HFF-Myc (cell line): ENCODE data around the gene ZMYND19.
A peak's percentile ranks its signal among the peaks of the same experiment; 100 is the strongest.

Source experiments
- DNase-seq: peaks from one replicate; pipeline ENCODE4 v3.0.0-alpha.2; 2011; ENCODE audit warnings: low read depth; ENCODE audit errors: extremely low read depth
- H3K4me3 ChIP-seq: replicated peaks from 2 replicates; pipeline ENCODE4 v1.5.1; 2011; ENCODE audit warnings: low read depth, mild to moderate bottlenecking, control low read depth, low read length
- CTCF ChIP-seq: IDR thresholded peaks from 2 replicates; pipeline ENCODE4 v1.5.1; 2012; ENCODE audit warnings: mild to moderate bottlenecking, low read depth, low read length, control low read depth; ENCODE audit errors: missing control alignments

The ZMYND19 gene

GRCh38 chr9:137590469-137591383 lies at the start of gene ZMYND19:
TSS of gene ZMYND19 (minus strand) at chr9:137590512. CDS start at chr9:137590263, 249 bp downstream.
- H3K4me3 ChIP-seq, result peak within 1 kb of the TSS; percentile 71
- DNase-seq, result no peak
- no peak for TF ChIP-seq CTCF

GRCh38 chr9:137639303-137640051 lies 49.2 kb upstream of the ZMYND19 start:
- H3K4me3 ChIP-seq, result no peak overlapping the region
- TF ChIP-seq CTCF, result no peak
- DNase-seq, result no peak

- H3K4me3 ChIP-seq, result no peak overlapping the region
- DNase-seq, result no peak
- no peak for TF ChIP-seq CTCF
Observed at GRCh38 chr9:137638680-137639079, 48.4 kb upstream of the ZMYND19 start.

GRCh38 chr9:137634016-137634415 lies 43.7 kb upstream of the ZMYND19 start:
- H3K4me3 ChIP-seq, result no peak overlapping the region
- no peak for TF ChIP-seq CTCF
- DNase-seq, result no peak

GRCh38 chr9:137632230-137633161 lies 42.2 kb upstream of the ZMYND19 start:
- no peak overlapping the region for H3K4me3 ChIP-seq
- no peak for TF ChIP-seq CTCF
- DNase-seq, result no peak

- H3K4me3 ChIP-seq, result no peak overlapping the region
- no peak for DNase-seq
- TF ChIP-seq CTCF, result no peak
Observed at GRCh38 chr9:137631345-137632229, 41.3 kb upstream of the ZMYND19 start.
